Right lobe of liver (tissue), 6 donors: ENCODE results near the gene USP48. TPM values are rescaled to one million over a fixed set of nuclear protein-coding genes. Genes with fewer than 3 reads are reported as not detected.

Source experiments
- ATAC-seq, 4 donors: fragments of 200-7000 bp; cut with Tn5 transposase; one replicate each; pipeline ENCODE4 v1.9.1; 2020; ENCODE audit warnings: mild to moderate bottlenecking in 4 of 4, moderate library complexity in 4 of 4
- DNase-seq, 3 donors: peaks; one replicate each; pipeline ENCODE4 v3.0.0-alpha.2; 2020
- H3K27ac ChIP-seq, 3 donors: fragments of 200-600 bp; one replicate each; pipeline ENCODE4 v1.8.0; 2022
- H3K27me3 ChIP-seq, 2 donors: fragments of 200-600 bp; one replicate each; pipeline ENCODE4 v1.8.0; 2022
- H3K36me3 ChIP-seq, 4 donors: fragments of 200-600 bp; sonication (generic) in 1 of 4; one replicate each; pipeline versions ENCODE4 v1.5.1 to v1.8.0; 2017 to 2022; ENCODE audit warnings: control low read depth in 1 of 4
- H3K4me1 ChIP-seq, 4 donors: fragments of 200-600 bp; sonication (generic) in 1 of 4; one replicate each; pipeline versions ENCODE4 v1.5.1 to v1.8.0; 2017 to 2022; ENCODE audit warnings: control low read depth in 1 of 4
- H3K4me3 ChIP-seq, 3 donors: fragments of 200-600 bp; one replicate each; pipeline ENCODE4 v1.8.0; 2022
- H3K9me3 ChIP-seq, 4 donors: fragments of 200-600 bp; sonication (generic) in 1 of 4; one replicate each; pipeline versions ENCODE4 v1.5.1 to v1.8.0; 2017 to 2022; ENCODE audit warnings: control low read depth in 1 of 4
- POLR2A ChIP-seq: fragments of 450-650 bp; IDR thresholded peaks from one replicate; pipeline ENCODE4 v1.6.1; 2017; ENCODE audit warnings: antibody characterized with exemption, mild to moderate bottlenecking
- WGBS: methylation state at CpG from one replicate; pipeline ENCODE4 v1.1.6; 2018; ENCODE audit warnings: low coverage, low lambda C conversion rate; ENCODE audit not compliant: insufficient coverage; ENCODE audit errors: missing lambda C conversion rate; 5-methylcytosine and 5-hydroxymethylcytosine counted together
- intact Hi-C, 2 donors: fragments of 100-400 bp; cut with DNase I; formaldehyde crosslinking; loops; one replicate each; pipeline versions ENCODE4 v1.11.2 to v1.14.1; 2022
- total RNA-seq, 6 experiments: library from RNA; depleted of rRNA in 2 of 6; stranded (reverse); fragments of >200 nt in 2 of 6; fragmentation: NEBNext Ultra II Directional in 3 of 6; extraction: Animal tissue kit (Norgen Biotek cat#: 25700) in 3 of 6; gene quantifications; one replicate each; pipeline versions ENCODE4 v1.1.0 to v1.2.4, GENCODE V29; 2016 to 2023
- TF ChIP-seq, protein P1 (sequence below), 4 donors: fragments of 200-600 bp in 3 of 4; fragments of 450-650 bp in 1 of 4; IDR thresholded peaks; one replicate each; pipeline versions ENCODE4 v1.5.1 to v1.8.0; 2016 to 2022; ENCODE audit warnings: antibody characterized with exemption in 4 of 4, mild to moderate bottlenecking in 2 of 4
- donor health status: DM: no; HTN: yes; CAD: no.
- donor health status: DM: no; HTN: no; CAD: no.
- donor health status: DM: no; HTN: no; CAD: no.
- donor health status: DM: no; HTN: yes; CAD: no.
- donor health status: DM: no; HTN: yes; CAD: no.

Gene USP48
- total RNA-seq, 6 experiments from 2014 or later, result 21.3 to 24.5 (median 22.8) TPM

DNA sequence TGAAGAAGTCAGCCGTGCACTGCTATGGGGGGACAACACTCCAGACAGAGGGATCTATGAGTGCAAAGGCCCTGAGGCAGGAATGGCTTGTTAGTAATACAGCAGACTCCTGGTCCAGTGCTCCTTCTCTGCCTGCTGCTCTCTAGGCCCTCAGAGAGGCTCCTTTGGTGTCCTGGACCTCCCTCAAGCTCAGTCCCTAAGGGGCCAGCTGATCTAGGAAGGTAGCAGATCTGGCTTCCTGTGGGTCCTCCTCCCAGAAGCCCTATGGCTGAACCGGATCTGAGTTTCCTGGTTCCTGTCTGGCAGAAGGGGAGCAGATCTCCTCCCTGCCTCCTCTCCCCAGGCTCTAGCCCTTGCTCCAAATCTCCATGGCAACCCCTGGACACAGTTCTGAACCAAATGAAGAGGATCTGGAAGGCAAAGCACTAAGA lies 28.9 kb upstream of the USP48 start, which contains the start of gene LDLRAD2:
TSS of gene LDLRAD2 (plus strand) at position 391 of the 431 bp plus-strand sequence. CDS start 187 bp downstream, outside the sequence.
- H3K9me3 ChIP-seq, result no peaks in the 10 kb centered on the region
- TF ChIP-seq POLR2A, result no peak
- TF ChIP-seq, protein P1, sequence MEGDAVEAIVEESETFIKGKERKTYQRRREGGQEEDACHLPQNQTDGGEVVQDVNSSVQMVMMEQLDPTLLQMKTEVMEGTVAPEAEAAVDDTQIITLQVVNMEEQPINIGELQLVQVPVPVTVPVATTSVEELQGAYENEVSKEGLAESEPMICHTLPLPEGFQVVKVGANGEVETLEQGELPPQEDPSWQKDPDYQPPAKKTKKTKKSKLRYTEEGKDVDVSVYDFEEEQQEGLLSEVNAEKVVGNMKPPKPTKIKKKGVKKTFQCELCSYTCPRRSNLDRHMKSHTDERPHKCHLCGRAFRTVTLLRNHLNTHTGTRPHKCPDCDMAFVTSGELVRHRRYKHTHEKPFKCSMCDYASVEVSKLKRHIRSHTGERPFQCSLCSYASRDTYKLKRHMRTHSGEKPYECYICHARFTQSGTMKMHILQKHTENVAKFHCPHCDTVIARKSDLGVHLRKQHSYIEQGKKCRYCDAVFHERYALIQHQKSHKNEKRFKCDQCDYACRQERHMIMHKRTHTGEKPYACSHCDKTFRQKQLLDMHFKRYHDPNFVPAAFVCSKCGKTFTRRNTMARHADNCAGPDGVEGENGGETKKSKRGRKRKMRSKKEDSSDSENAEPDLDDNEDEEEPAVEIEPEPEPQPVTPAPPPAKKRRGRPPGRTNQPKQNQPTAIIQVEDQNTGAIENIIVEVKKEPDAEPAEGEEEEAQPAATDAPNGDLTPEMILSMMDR (IDR thresholded peaks at IDR 0.05), result no peak
- peak; percentile 37 to 61 (median 48) for ATAC-seq
- DNase-seq, result no peak
- peaks cover 0 to 8% (median 0%) of the 10 kb centered on the region in 4 donors for H3K4me1 ChIP-seq
- intact Hi-C loops, result no loop called here
- H3K4me3 ChIP-seq, result no peak within 1 kb of the TSS
- peaks cover 0 to 7% of the 10 kb centered on the region in 2 donors for H3K27me3 ChIP-seq
- H3K36me3 ChIP-seq, result no peaks in the 10 kb centered on the region
- WGBS, result 80% methylated on average over 2 of the region's 2 CpGs
- H3K27ac ChIP-seq, result no peak within 1 kb of the TSS

GRCh38 chr1:21804536-21804935 lies 21.6 kb upstream of the USP48 start:
- no peak overlapping the region for H3K27ac ChIP-seq
- TF ChIP-seq POLR2A, result no peak
- H3K9me3 ChIP-seq, result no peaks in the 10 kb centered on the region
- no peaks in the 10 kb centered on the region for H3K36me3 ChIP-seq
- DNase-seq (no peak), ATAC-seq (no peak)
- no peak overlapping the region for H3K4me3 ChIP-seq
- WGBS, result 69% methylated on average over 2 of the region's 2 CpGs
- no peaks in the 10 kb centered on the region for H3K4me1 ChIP-seq
- intact Hi-C loops, result no loop called here
- H3K27me3 ChIP-seq, result no peaks in the 10 kb centered on the region

- WGBS, result 90% methylated on average over 4 of the region's 4 CpGs
- Histone ChIP-seq H3K27ac (no peak overlapping the region), H3K9me3 (no peaks in the 10 kb centered on the region), H3K36me3 (no peaks in the 10 kb centered on the region), H3K4me1 (no peaks in the 10 kb centered on the region), H3K4me3 (no peak overlapping the region), H3K27me3 (no peaks in the 10 kb centered on the region)
- DNase-seq (no peak), ATAC-seq (no peak)
- TF ChIP-seq POLR2A, result no peak
- TF ChIP-seq, protein P1 (IDR thresholded peaks at IDR 0.05), result no peak
- intact Hi-C loops, result no loop called here
Measured at GRCh38 chr1:21801100-21801499, 18.2 kb upstream of the USP48 start.

GRCh38 chr1:21799730-21800129 lies 16.8 kb upstream of the USP48 start:
- TF ChIP-seq, protein P1 (IDR thresholded peaks at IDR 0.05), result no peak
- TF ChIP-seq POLR2A, result no peak
- DNase-seq (no peak), ATAC-seq (no peak)
- no peaks in the 10 kb centered on the region for H3K36me3 ChIP-seq
- 74% methylated on average over 5 of the region's 5 CpGs for WGBS
- intact Hi-C loops, result no loop called here
- no peak overlapping the region for H3K27ac ChIP-seq
- H3K9me3 ChIP-seq, result peaks cover 0 to 5% (median 0%) of the 10 kb centered on the region in 4 donors
- H3K4me3 ChIP-seq, result no peak overlapping the region
- H3K4me1 ChIP-seq, result no peaks in the 10 kb centered on the region
- H3K27me3 ChIP-seq, result no peaks in the 10 kb centered on the region

DNA sequence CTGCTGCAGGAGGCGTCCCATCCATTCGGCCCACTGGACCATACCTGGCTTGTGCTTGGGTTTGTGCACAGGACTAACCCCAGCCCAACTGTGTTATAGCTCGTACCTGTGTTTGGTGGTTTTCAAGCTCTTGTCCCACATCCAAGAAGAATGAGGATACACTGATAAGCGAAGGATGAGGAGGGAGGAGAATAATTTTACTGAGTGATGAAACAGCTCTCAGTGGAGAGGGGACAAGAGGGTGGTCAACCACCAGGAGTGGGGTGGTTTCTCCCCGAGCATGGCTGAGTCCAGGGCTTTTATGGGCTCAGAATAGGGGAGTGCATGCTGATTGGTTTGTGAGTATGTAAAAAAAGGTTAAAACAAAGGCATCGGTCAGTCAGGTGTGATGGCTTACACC lies 12.1 kb upstream of the USP48 start:
- H3K27me3 ChIP-seq, result no peaks in the 10 kb centered on the region
- TF ChIP-seq, protein P1 (IDR thresholded peaks at IDR 0.05), result no peak
- TF ChIP-seq POLR2A, result no peak
- DNase-seq (no peak), ATAC-seq (no peak)
- H3K36me3 ChIP-seq, result no peaks in the 10 kb centered on the region
- intact Hi-C loops, result no loop called here
- H3K9me3 ChIP-seq, result peaks cover 0 to 5% (median 0%) of the 10 kb centered on the region in 4 donors
- no peaks in the 10 kb centered on the region for H3K4me1 ChIP-seq
- H3K4me3 ChIP-seq, result no peak overlapping the region
- whole genome bisulfite sequencing, result 80% methylated on average over 4 of the region's 6 CpGs
- no peak overlapping the region for H3K27ac ChIP-seq
